ENCODE results near the gene TAGAP.

GRCh38 chr6:159042826-159043181 lies 2.0 kb downstream of the TAGAP start:
- TF ChIP-seq TAF1 (IDR thresholded peaks at IDR 0.05; ENCODE audit: borderline replicate concordance, low read depth, low read length) (no peak), CHD2 (IDR thresholded peaks at IDR 0.05; ENCODE audit: low read length, partially characterized antibody) (no peak), CTCF (IDR thresholded peaks at IDR 0.05) (no peak), SIN3A (IDR thresholded peaks at IDR 0.05; ENCODE audit: borderline replicate concordance, low read depth, low read length) (no peak), USF1 (IDR thresholded peaks at IDR 0.05; ENCODE audit: borderline replicate concordance, low read depth) (no peak), REST (IDR thresholded peaks at IDR 0.05; ENCODE audit: low read depth, low read length) (no peak), NFIC (IDR thresholded peaks at IDR 0.05; ENCODE audit: borderline replicate concordance) (no peak), USF2 (IDR thresholded peaks at IDR 0.05; ENCODE audit: borderline replicate concordance, low read depth, low read length) (no peak), RXRA (IDR thresholded peaks at IDR 0.05; ENCODE audit: borderline replicate concordance, low read depth) (no peak), ZBTB33 (IDR thresholded peaks at IDR 0.05; ENCODE audit: borderline replicate concordance, low read depth) (no peak)

Data from SK-N-SH (cell line).